WTC11 (cell line): Measurements from ENCODE around the gene FOXO3. TPM values are rescaled to one million over a fixed set of nuclear protein-coding genes. Genes with fewer than 3 reads are reported as not detected.

ENCODE experiments used
- ATAC-seq: fragments of 200-7000 bp; cut with Tn5 transposase; 2 replicates; pipeline ENCODE4 v1.10.0; 2021; ENCODE audit warnings: mild to moderate bottlenecking, moderate library complexity
- CTCF ChIA-PET: fragments of 300-600 bp; sonication (Branson Sonifier 250); formaldehyde crosslinking; loops from one replicate; lab custom pipeline; 2021; ENCODE audit warnings: antibody characterized with exemption; lab: Charles Lee
- POLR2A ChIA-PET: fragments of 350-600 bp; sonication (Branson Sonifier 250); formaldehyde crosslinking; loops from one replicate; lab custom pipeline; 2021; ENCODE audit warnings: antibody characterized with exemption; lab: Charles Lee
- DNase-seq: peaks from one replicate; pipeline ENCODE4 v3.0.0; 2021; ENCODE audit warnings: low spot score
- H3K27ac Mint-ChIP-seq: 2 replicates; pipeline ENCODE4 v1.8.0; 2021; ENCODE audit warnings: mixed read lengths
- H3K27me3 Mint-ChIP-seq: 2 replicates; pipeline ENCODE4 v1.8.0; 2021; ENCODE audit warnings: low read depth, mild to moderate bottlenecking, moderate library complexity, mixed read lengths
- H3K36me3 Mint-ChIP-seq: 2 replicates; pipeline ENCODE4 v1.8.0; 2021; ENCODE audit warnings: mixed read lengths
- H3K4me1 Mint-ChIP-seq: 2 replicates; pipeline ENCODE4 v1.8.0; 2022; ENCODE audit warnings: mixed read lengths
- H3K4me3 Mint-ChIP-seq: 2 replicates; pipeline ENCODE4 v1.8.0; 2021; ENCODE audit warnings: mild to moderate bottlenecking, moderate library complexity, mixed read lengths
- H3K9me3 Mint-ChIP-seq: 2 replicates; pipeline ENCODE4 v1.8.0; 2021; ENCODE audit warnings: mixed read lengths
- AR ChIP-seq: fragments of 250-450 bp; sonication (Bioruptor Pico); IDR thresholded peaks from 2 replicates; pipeline ENCODE4 v1.9.0; 2021; ENCODE audit warnings: mild to moderate bottlenecking
- ATF2 ChIP-seq: sonication (generic); formaldehyde crosslinking; IDR thresholded peaks from 2 replicates; pipeline ENCODE4 v1.8.1; 2022; ENCODE audit warnings: low read depth, missing genetic modification reagents, borderline replicate concordance
- CDX4 ChIP-seq: fragments of 250-450 bp; sonication (Bioruptor Pico); IDR thresholded peaks from 2 replicates; pipeline ENCODE4 v1.9.0; 2021; ENCODE audit warnings: moderate library complexity, mild to moderate bottlenecking, inconsistent platforms, borderline replicate concordance
- CREM ChIP-seq: sonication (generic); formaldehyde crosslinking; IDR thresholded peaks from 2 replicates; pipeline ENCODE4 v1.8.1; 2022; ENCODE audit warnings: mild to moderate bottlenecking, missing genetic modification reagents, moderate library complexity
- E2F1 ChIP-seq: sonication (generic); formaldehyde crosslinking; IDR thresholded peaks from 2 replicates; pipeline ENCODE4 v1.8.0; 2022; ENCODE audit warnings: mild to moderate bottlenecking, missing genetic modification reagents
- ESRRA ChIP-seq: sonication (generic); formaldehyde crosslinking; IDR thresholded peaks from 2 replicates; pipeline ENCODE4 v1.8.1; 2022; ENCODE audit warnings: mild to moderate bottlenecking, missing genetic modification reagents, borderline replicate concordance
- FOXK1 ChIP-seq: sonication (generic); formaldehyde crosslinking; IDR thresholded peaks from 2 replicates; pipeline ENCODE4 v1.8.0; 2022; ENCODE audit warnings: mild to moderate bottlenecking, moderate library complexity, missing genetic modification reagents
- FOXP1 ChIP-seq: sonication (generic); formaldehyde crosslinking; IDR thresholded peaks from 2 replicates; pipeline ENCODE4 v1.8.0; 2022; ENCODE audit warnings: missing genetic modification reagents, mild to moderate bottlenecking, moderate library complexity, borderline replicate concordance
- FOXP4 ChIP-seq: sonication (generic); formaldehyde crosslinking; IDR thresholded peaks from 2 replicates; pipeline ENCODE4 v1.8.0; 2022; ENCODE audit warnings: mild to moderate bottlenecking, missing genetic modification reagents
- GABPB1 ChIP-seq: sonication (generic); formaldehyde crosslinking; IDR thresholded peaks from 2 replicates; pipeline ENCODE4 v1.8.1; 2023; ENCODE audit warnings: mild to moderate bottlenecking, missing genetic modification reagents
- GRHL2 ChIP-seq: fragments of 250-450 bp; sonication (Bioruptor Pico); IDR thresholded peaks from 2 replicates; pipeline ENCODE4 v1.8.0; 2022; ENCODE audit warnings: mild to moderate bottlenecking, moderate library complexity; ENCODE audit not compliant: insufficient replicate concordance, severe bottlenecking
- JUN ChIP-seq: sonication (generic); formaldehyde crosslinking; IDR thresholded peaks from 2 replicates; pipeline ENCODE4 v1.8.0; 2023; ENCODE audit warnings: mild to moderate bottlenecking, missing genetic modification reagents
- RORB ChIP-seq: fragments of 250-450 bp; sonication (Bioruptor Pico); IDR thresholded peaks from 2 replicates; pipeline ENCODE4 v1.9.0; 2021; ENCODE audit warnings: mild to moderate bottlenecking
- TEAD1 ChIP-seq: sonication (generic); formaldehyde crosslinking; IDR thresholded peaks from 2 replicates; pipeline ENCODE4 v1.8.0; 2022; ENCODE audit warnings: mild to moderate bottlenecking, missing genetic modification reagents
- TEAD4 ChIP-seq: sonication (generic); formaldehyde crosslinking; IDR thresholded peaks from 2 replicates; pipeline ENCODE4 v1.8.0; 2022; ENCODE audit warnings: mild to moderate bottlenecking, missing genetic modification reagents
- USF1 ChIP-seq: sonication (generic); formaldehyde crosslinking; IDR thresholded peaks from 2 replicates; pipeline ENCODE4 v1.8.0; 2022; ENCODE audit warnings: mild to moderate bottlenecking, missing genetic modification reagents
- USF2 ChIP-seq: sonication (generic); formaldehyde crosslinking; IDR thresholded peaks from 2 replicates; pipeline ENCODE4 v1.8.1; 2023; ENCODE audit warnings: mild to moderate bottlenecking, missing genetic modification reagents, moderate library complexity
- ZNF121 ChIP-seq: sonication (generic); formaldehyde crosslinking; IDR thresholded peaks from 2 replicates; pipeline ENCODE4 v1.8.0; 2023; ENCODE audit warnings: missing genetic modification reagents
- ZNF396 ChIP-seq: fragments of 250-450 bp; sonication (Bioruptor Pico); IDR thresholded peaks from 2 replicates; pipeline ENCODE4 v1.8.0; 2021; ENCODE audit warnings: mild to moderate bottlenecking, moderate library complexity, borderline replicate concordance
- ZNF671 ChIP-seq: fragments of 250-450 bp; sonication (Bioruptor Pico); IDR thresholded peaks from 2 replicates; pipeline ENCODE4 v1.8.0; 2021; ENCODE audit warnings: mild to moderate bottlenecking
- ZSCAN18 ChIP-seq: fragments of 250-450 bp; sonication (Bioruptor Pico); IDR thresholded peaks from 2 replicates; pipeline ENCODE4 v2.1.2; 2022; ENCODE audit warnings: mild to moderate bottlenecking, moderate library complexity
- total RNA-seq: library from RNA; stranded (reverse); gene quantifications from 3 replicates; pipeline ENCODE4 v1.2.3, GENCODE V29; 2021

The FOXO3 gene
- total RNA-seq, 1 experiment from 2014 or later, result 15.6 TPM

GRCh38 chr6:108706649-108707048 lies 145.9 kb downstream of the FOXO3 start (continued):
- TF ChIP-seq GRHL2 (CRISPR knock-in tag) (no peak), TEAD1 (no peak), ZNF396 (CRISPR knock-in tag) (no peak), ESRRA (CRISPR knock-in tag) (no peak), ATF2 (no peak), USF2 (CRISPR knock-in tag) (no peak), RORB (no peak)

GRCh38 chr6:108707328-108707976 lies 146.7 kb downstream of the FOXO3 start:
- Mint-ChIP-seq H3K9me3 (peaks cover 12% of the 10 kb centered on the region), H3K27me3 (no peaks in the 10 kb centered on the region), H3K4me1 (peaks cover 16% of the 10 kb centered on the region), H3K27ac (no peak overlapping the region), H3K36me3 (peaks cover 7% of the 10 kb centered on the region), H3K4me3 (no peak overlapping the region)
- ChIA-PET CTCF (no interaction called here), POLR2A (no interaction called here)
- DNase-seq (no peak), ATAC-seq (peak; percentile 50)
- TF ChIP-seq ZNF121 (CRISPR knock-in tag), result no peak
- TF ChIP-seq FOXP4, result no peak
- TF ChIP-seq E2F1 (CRISPR knock-in tag), result no peak
- TF ChIP-seq FOXK1 (CRISPR knock-in tag), result no peak
- TF ChIP-seq FOXP1 (CRISPR knock-in tag), result no peak
- no peak for TF ChIP-seq CDX4 (CRISPR knock-in tag)
- no peak for TF ChIP-seq ZNF671
- no peak for TF ChIP-seq AR (CRISPR knock-in tag)
- no peak for TF ChIP-seq JUN (CRISPR knock-in tag)
- TF ChIP-seq CREM, result no peak
- no peak for TF ChIP-seq ZSCAN18
- no peak for TF ChIP-seq TEAD4
- no peak for TF ChIP-seq USF1 (CRISPR knock-in tag)
- TF ChIP-seq GABPB1 (CRISPR knock-in tag), result no peak
- TF ChIP-seq ATF2, result no peak
